Uterus (tissue), 2 donors: Measurements from ENCODE around the gene U2SURP.

Experiments
- POLR2A ChIP-seq, 2 donors: fragments of 450-650 bp; IDR thresholded peaks; one replicate each; pipeline ENCODE4 v1.6.1; 2016; ENCODE audit warnings: antibody characterized with exemption in 2 of 2, mild to moderate bottlenecking in 1 of 2, moderate library complexity in 1 of 2
- TF ChIP-seq, protein P1 (sequence below), 4 experiments: fragments of 200-600 bp in 2 of 4; fragments of 450-650 bp in 2 of 4; sonication (generic) in 2 of 4; IDR thresholded peaks; one replicate each; pipeline ENCODE4 v1.5.1; 2016 to 2019; ENCODE audit warnings: antibody characterized with exemption in 4 of 4, mild to moderate bottlenecking in 2 of 4, moderate library complexity in 1 of 4

DNA sequence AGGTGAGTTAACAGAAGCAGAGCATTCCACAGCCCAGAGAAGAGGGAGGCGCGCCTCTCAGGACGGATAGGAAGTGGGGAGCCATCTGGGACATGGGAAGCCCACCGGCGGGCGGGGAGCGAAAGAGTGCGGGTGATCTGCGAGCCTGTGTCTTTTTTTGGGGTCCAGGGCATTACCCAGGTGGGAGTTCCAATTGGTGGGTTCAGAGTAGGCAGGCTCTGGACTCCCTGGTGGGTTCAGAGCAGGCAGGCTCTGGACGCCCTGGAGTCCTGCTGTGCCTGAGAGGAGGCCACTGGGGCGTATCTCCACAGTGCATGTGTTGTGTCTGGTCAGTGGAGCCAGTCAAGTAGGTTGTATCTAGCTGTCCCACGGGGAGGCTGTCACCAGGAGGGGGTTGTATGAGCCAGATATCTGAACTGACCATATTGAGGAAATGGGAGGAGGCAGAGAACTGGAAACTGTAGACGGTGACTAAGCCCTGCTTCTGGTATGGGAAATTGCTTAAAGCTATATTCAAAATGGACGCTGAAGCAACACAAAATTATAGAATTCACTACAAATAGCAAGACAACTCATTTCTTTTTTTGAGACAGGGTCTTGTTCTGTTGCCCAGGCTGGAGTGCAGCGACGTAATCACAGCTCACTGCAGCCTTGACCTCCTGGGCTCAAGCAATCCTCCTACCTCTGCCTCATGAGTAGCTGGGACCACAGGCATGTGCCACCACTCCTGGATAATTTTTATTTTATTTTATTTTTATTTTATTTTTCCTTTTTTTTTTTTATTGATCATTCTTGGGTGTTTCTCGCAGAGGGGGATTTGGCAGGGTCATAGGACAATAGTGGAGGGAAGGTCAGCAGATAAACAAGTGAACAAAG lies 83.7 kb downstream of the U2SURP start:
- TF ChIP-seq POLR2A (IDR thresholded peaks at IDR 0.05): no peak
- TF ChIP-seq, protein P1, sequence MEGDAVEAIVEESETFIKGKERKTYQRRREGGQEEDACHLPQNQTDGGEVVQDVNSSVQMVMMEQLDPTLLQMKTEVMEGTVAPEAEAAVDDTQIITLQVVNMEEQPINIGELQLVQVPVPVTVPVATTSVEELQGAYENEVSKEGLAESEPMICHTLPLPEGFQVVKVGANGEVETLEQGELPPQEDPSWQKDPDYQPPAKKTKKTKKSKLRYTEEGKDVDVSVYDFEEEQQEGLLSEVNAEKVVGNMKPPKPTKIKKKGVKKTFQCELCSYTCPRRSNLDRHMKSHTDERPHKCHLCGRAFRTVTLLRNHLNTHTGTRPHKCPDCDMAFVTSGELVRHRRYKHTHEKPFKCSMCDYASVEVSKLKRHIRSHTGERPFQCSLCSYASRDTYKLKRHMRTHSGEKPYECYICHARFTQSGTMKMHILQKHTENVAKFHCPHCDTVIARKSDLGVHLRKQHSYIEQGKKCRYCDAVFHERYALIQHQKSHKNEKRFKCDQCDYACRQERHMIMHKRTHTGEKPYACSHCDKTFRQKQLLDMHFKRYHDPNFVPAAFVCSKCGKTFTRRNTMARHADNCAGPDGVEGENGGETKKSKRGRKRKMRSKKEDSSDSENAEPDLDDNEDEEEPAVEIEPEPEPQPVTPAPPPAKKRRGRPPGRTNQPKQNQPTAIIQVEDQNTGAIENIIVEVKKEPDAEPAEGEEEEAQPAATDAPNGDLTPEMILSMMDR (IDR thresholded peaks at IDR 0.05): no peak
